Muscle of leg (tissue), 11 donors: ENCODE data around the gene WFDC1. TPM values are rescaled to one million over a fixed set of nuclear protein-coding genes. Genes with fewer than 3 reads are reported as not detected.

ENCODE experiments used
- DNase-seq: peaks from one replicate; pipeline ENCODE4 v3.0.0; 2013
- H3K27ac ChIP-seq: one replicate; pipeline ENCODE4 v1.5.1; 2013; ENCODE audit warnings: mild to moderate bottlenecking, low read length, control low read depth
- H3K27me3 ChIP-seq: one replicate; pipeline ENCODE4 v1.6.1; 2013; ENCODE audit warnings: low read length; ENCODE audit not compliant: control insufficient read depth, insufficient read depth
- H3K36me3 ChIP-seq: one replicate; pipeline ENCODE4 v1.6.1; 2013; ENCODE audit warnings: low read length; ENCODE audit not compliant: control insufficient read depth, insufficient read depth
- H3K4me1 ChIP-seq: one replicate; pipeline ENCODE4 v1.6.1; 2013; ENCODE audit warnings: low read length; ENCODE audit not compliant: control insufficient read depth, insufficient read depth
- H3K4me3 ChIP-seq: one replicate; pipeline ENCODE4 v1.5.1; 2013; ENCODE audit warnings: low read length, control low read depth
- H3K9me3 ChIP-seq: replicated peaks from 2 replicates; pipeline ENCODE4 v1.6.1; 2013; ENCODE audit warnings: low read depth, low read length; ENCODE audit not compliant: control insufficient read depth
- WGBS: methylation state at CpG from one replicate; pipeline ENCODE4 v1.1.5; 2013; ENCODE audit warnings: missing lambda C conversion rate; ENCODE audit not compliant: insufficient coverage; 5-methylcytosine and 5-hydroxymethylcytosine counted together
- polyA plus RNA-seq, 8 donors: library from polyadenylated mRNA; unstranded; fragments of 120-200 nt; gene quantifications; one replicate each; pipeline versions ENCODE4 v1.2.1 to v1.2.3, GENCODE V29; 2013; ENCODE audit warnings: inconsistent platforms in 1 of 8, low replicate concordance in 1 of 8; ENCODE audit not compliant: insufficient read length in 8 of 8, insufficient read depth in 1 of 8
- total RNA-seq: library from RNA; stranded (reverse); fragments of 120-200 nt; gene quantifications from one replicate; pipeline ENCODE4 v1.2.4, GENCODE V29; 2013

Gene WFDC1
- total and polyA plus RNA-seq, 9 donors, result 1.2 to 4.4 (median 2.4) TPM

DNA sequence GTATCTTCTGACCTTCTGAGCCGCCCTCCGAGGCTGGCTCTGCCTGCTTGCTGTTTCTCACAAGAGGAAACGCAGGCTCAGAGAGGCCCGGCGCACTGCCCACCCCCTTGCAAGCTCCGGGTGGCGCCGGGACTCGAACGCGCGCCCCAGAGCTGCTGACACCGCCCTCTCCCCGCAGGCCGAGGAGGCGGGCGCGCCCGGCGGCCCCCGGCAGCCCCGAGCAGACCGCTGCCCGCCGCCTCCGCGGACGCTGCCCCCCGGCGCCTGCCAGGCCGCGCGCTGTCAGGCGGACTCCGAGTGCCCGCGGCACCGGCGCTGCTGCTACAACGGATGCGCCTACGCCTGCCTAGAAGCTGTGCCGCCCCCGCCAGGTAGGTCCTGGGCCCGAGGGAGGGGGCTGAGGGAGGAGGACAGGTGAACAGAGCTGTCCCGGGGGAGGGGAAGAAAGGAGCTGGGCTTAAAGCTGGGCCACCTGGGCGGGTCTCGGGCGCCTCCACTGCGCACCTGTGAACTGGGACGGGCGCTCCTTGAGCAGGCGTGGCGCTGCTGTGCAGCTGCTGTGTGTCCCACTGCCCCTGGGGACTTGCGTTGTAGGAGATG lies 18.2 kb downstream of the WFDC1 start:
- WGBS, result 4% methylated on average over 52 of the region's 55 CpGs
- no peak for DNase-seq
- no peaks in the 10 kb centered on the region for H3K36me3 ChIP-seq
- peaks cover 16% of the 10 kb centered on the region for H3K27me3 ChIP-seq
- no peak overlapping the region for H3K4me3 ChIP-seq
- H3K27ac ChIP-seq, result no peak overlapping the region
- H3K9me3 ChIP-seq, result peaks cover 3% of the 10 kb centered on the region
- H3K4me1 ChIP-seq, result no peaks in the 10 kb centered on the region

DNA sequence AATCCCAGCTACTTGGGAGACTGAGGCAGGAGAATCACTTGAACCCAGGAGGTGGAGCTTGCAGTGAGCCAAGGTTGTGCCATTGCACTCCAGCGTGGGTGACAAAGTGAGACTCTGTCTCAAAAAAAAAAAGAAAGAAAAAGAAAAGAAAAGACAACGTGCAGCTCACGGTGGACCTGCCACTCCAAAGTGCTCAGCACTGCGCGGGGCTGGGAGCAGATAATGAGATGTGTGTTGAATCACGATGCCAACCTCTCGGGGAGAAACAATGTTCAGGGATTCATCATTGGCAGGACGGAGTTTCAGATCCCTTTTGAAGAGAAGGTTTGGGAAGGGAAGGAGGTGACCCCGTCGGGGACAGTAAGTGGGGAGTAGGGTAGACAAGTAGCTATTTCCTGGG lies 19.2 kb downstream of the WFDC1 start:
- Histone ChIP-seq H3K4me3 (no peak overlapping the region), H3K36me3 (no peaks in the 10 kb centered on the region), H3K27me3 (peaks cover 18% of the 10 kb centered on the region), H3K9me3 (peaks cover 6% of the 10 kb centered on the region), H3K4me1 (no peaks in the 10 kb centered on the region), H3K27ac (no peak overlapping the region)
- 66% methylated on average over 10 of the region's 10 CpGs for WGBS
- no peak for DNase-seq

DNA sequence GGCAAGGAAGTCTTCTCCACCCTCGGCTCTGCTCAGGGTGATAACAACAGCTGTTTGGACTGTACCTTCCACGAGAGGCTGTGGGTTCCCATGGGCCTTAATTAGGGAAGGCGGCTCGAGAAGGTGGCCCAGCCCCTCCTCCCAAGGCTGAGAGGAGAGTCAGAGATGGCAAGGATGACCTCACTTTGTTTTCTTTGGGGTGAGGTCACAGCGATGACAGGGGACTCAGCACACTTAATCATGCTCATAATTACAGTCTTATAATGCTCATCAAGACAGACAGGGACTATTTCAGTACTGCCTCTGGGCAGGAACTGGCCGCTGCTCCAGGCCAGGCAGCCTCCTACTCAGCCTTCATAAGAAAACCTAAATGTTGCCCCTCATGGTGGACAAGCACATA lies 19.7 kb downstream of the WFDC1 start:
- H3K36me3 ChIP-seq, result no peaks in the 10 kb centered on the region
- no peak overlapping the region for H3K4me3 ChIP-seq
- peaks cover 6% of the 10 kb centered on the region for H3K9me3 ChIP-seq
- H3K27me3 ChIP-seq, result peaks cover 18% of the 10 kb centered on the region
- H3K4me1 ChIP-seq, result no peaks in the 10 kb centered on the region
- WGBS, result 80% methylated on average over 1 of the region's 6 CpGs
- no peak for DNase-seq
- H3K27ac ChIP-seq, result no peak overlapping the region

DNA sequence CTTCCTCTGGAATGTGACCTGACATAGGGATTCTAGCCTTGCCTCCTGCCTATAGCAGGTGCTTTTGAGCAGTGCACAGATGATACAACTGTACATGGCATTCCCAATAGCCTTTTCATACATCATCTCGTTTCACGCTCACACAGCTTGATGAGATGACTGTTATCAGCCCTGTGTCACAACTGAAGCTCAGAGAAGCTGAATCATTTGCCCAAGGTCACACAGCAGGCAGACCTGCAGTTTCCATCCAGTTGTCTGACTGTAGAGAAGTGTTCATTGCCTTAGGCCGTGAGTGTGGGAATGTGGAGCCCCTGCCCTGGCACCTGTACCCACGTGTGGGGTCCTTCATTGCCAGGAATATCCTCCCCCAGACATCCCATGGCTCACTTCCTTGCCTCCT lies 20.1 kb downstream of the WFDC1 start:
- no peak for DNase-seq

DNA sequence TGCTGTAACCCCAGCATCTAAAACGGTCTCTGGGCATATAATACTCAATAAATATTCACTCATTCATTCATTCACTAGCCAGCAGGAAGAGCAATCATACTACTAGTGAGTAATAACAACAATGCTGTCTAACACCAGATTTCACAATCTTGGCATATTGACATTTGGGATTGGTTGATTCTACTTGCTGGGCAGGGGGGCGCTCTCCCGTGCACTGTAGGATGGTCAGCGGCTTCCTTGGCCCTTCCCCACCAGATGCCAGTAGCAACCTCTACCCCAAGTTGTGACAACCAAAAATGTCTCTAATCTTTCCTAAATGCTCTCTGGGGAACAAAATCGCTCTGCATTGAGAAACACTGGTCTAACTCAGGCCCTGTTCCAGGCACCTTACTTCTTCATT lies 20.7 kb downstream of the WFDC1 start:
- H3K4me3 ChIP-seq, result no peak overlapping the region
- WGBS, result 52% methylated on average over 3 of the region's 5 CpGs
- peaks cover 6% of the 10 kb centered on the region for H3K9me3 ChIP-seq
- H3K27me3 ChIP-seq, result peaks cover 18% of the 10 kb centered on the region
- H3K27ac ChIP-seq, result no peak overlapping the region
- no peaks in the 10 kb centered on the region for H3K36me3 ChIP-seq
- DNase-seq, result no peak
- no peaks in the 10 kb centered on the region for H3K4me1 ChIP-seq

More for the DNA sequence above, 20.1 kb downstream of the WFDC1 start:
- Histone ChIP-seq H3K27ac (no peak overlapping the region), H3K27me3 (peaks cover 18% of the 10 kb centered on the region), H3K4me1 (no peaks in the 10 kb centered on the region), H3K36me3 (no peaks in the 10 kb centered on the region), H3K4me3 (no peak overlapping the region), H3K9me3 (peaks cover 6% of the 10 kb centered on the region)
- 75% methylated on average over 4 of the region's 4 CpGs for WGBS

DNA sequence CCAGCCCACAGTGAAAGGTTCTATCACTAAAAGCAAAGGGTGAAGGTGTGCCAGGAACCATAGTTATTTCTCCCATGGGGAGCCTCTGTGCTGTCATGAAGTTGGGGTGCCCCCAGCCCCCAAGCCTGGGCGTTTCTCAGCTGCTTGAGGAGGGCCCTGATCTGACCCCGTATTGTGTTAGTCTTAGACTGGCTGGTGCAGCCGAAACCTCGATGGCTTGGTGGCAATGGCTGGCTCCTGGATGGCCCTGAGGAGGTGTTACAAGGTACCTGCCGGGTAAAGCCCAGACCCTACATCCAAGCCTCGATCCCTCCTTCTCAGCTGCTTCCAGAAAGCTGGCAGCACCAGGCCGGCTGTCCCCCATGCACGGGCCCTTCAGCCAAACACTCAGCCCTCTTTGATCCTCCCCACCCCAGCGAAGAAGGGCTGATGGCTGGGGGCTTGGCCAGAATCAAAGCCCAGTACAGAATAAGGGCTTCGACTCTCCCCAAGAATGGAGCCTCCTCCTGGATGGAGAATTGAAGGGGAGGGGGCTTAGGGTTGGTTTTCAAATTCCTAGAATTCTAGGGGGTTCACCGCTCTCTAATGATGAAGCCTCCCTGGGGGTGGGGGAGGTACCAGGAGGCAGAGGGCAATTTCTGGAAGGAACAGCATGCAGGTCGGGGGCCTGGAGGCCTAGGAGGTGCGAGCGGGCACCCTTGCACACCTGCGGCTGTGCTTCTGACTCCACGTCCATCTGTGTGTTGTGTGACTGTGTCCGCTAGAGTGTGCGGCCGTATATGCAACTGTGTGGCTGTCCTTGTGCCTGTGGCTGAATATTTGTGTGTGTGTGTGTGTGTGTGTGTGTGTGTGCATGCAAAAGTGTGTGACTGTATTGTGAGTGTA lies 23.7 kb downstream of the WFDC1 start:
- H3K9me3 ChIP-seq, result peaks cover 6% of the 10 kb centered on the region
- no peaks in the 10 kb centered on the region for H3K36me3 ChIP-seq
- no peak overlapping the region for H3K4me3 ChIP-seq
- H3K27ac ChIP-seq, result no peak overlapping the region
- no peak for DNase-seq
- WGBS, result 82% methylated on average over 15 of the region's 19 CpGs
- H3K27me3 ChIP-seq, result peaks cover 8% of the 10 kb centered on the region
- no peaks in the 10 kb centered on the region for H3K4me1 ChIP-seq

DNA sequence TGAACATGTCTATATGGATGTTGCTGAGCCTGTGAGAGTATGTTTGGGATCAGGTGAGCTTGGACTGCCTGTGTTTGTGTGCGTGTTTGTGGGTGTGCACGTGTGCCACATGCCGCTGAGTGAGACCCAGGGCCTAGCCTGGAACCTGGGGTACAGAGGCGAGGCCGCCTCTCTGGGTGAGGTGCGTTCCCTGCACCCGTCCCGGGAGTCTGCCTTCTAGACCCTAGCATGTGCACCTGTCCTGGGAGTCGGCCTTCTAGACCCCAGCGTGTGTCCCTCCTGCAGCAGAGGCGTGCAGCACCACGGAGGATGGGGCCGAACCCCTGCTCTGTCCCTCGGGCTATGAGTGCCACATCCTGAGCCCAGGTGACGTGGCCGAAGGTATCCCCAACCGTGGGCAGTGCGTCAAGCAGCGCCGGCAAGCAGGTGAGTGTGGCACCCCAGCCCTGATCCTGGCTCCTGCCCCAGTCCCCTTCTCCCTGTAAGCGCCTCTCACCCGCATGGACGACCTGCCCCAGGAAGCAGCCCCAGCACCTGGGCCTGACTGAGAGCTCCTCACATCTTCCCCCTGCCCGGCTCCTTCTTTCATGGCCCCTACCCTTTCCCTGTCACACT lies 24.6 kb downstream of the WFDC1 start:
- whole genome bisulfite sequencing, result 88% methylated on average over 24 of the region's 24 CpGs
- peaks cover 5% of the 10 kb centered on the region for H3K27me3 ChIP-seq
- no peaks in the 10 kb centered on the region for H3K4me1 ChIP-seq
- H3K9me3 ChIP-seq, result peaks cover 6% of the 10 kb centered on the region
- H3K27ac ChIP-seq, result no peak overlapping the region
- DNase-seq, result no peak
- no peaks in the 10 kb centered on the region for H3K36me3 ChIP-seq
- H3K4me3 ChIP-seq, result no peak overlapping the region

DNA sequence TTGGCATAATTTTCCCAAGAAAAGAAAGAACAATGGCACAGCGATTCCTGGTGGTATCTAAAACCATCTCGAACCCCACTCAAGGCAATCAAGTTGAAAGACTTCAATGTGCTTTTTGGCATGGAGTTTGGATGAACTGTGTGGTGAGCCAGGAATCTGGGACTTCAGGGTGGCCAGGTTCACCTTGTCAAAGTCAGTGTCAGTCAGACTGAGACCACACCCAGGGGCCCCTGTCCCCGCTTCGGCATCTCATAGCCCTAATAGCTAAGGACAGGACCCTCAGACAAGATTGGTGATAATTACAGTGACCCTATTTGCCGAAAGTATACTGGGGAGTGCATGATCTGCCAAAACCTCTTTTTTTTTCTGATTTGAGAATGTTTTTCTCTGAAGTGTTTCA lies 25.8 kb downstream of the WFDC1 start:
- Histone ChIP-seq H3K27me3 (peaks cover 2% of the 10 kb centered on the region), H3K36me3 (no peaks in the 10 kb centered on the region), H3K4me3 (no peak overlapping the region), H3K4me1 (no peaks in the 10 kb centered on the region), H3K9me3 (peaks cover 6% of the 10 kb centered on the region), H3K27ac (no peak overlapping the region)
- WGBS, result no CpG with 5 or more reads among the region's 5 CpGs
- DNase-seq, result no peak

DNA sequence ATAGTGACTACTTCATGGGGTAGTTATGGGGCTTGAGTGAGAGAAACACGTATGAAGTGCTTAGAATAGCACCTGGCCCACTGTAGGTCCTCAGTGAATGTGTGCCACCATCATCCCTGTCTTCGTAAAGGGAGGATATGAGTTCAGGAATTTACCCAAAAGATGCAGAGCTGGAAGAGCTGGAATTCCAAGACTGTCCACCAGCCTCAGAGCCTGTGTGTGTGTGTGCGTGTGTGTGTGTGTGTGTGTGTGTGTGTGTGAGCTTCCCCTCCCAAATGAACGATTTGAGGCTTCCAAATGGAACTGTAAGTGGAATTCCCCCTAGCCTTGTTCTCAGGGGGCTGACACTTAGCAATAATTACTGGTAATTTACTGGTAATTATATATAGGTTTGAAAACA lies 27.3 kb downstream of the WFDC1 start:
- Histone ChIP-seq H3K27me3 (peaks cover 2% of the 10 kb centered on the region), H3K27ac (no peak overlapping the region), H3K36me3 (no peaks in the 10 kb centered on the region), H3K9me3 (peaks cover 6% of the 10 kb centered on the region), H3K4me1 (no peaks in the 10 kb centered on the region), H3K4me3 (no peak overlapping the region)
- no peak for DNase-seq
- WGBS, result 72% methylated on average over 2 of the region's 4 CpGs

DNA sequence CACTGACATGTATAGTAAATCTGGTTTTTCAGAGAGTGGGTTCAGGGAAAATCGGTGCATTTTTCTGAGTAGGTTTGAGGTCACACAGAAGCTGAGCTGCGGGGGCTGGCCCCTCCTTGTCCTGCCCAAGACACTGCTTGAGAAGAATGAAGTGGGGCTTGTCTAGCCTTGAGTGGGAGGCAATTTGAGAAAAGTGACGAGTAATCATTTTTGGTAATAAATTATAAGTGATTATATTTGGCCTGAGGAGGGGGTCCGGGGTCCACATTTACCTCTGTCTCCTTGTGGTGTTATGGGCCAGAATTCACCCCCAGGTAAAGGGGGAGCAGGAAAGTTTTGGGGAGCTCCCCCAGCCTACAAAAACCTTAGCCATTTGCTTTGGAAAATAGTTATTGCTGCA lies 28.1 kb downstream of the WFDC1 start:
- Histone ChIP-seq H3K36me3 (no peaks in the 10 kb centered on the region), H3K4me1 (no peaks in the 10 kb centered on the region), H3K4me3 (no peak overlapping the region), H3K27me3 (peaks cover 2% of the 10 kb centered on the region), H3K27ac (no peak overlapping the region), H3K9me3 (peaks cover 4% of the 10 kb centered on the region)
- no peak for DNase-seq
- WGBS, result 59% methylated on average over 3 of the region's 4 CpGs
